K562 (cell line): Measurements from ENCODE around the gene DNAH9. TPM values are rescaled to one million over a fixed set of nuclear protein-coding genes. Genes with fewer than 3 reads are reported as not detected.

ENCODE experiments used
- BRD4 ChIP-seq: fragments of 200-600 bp; sonication (generic); IDR thresholded peaks from 2 replicates; pipeline ENCODE4 v1.6.1; 2017; ENCODE audit warnings: inconsistent platforms
- CBX1 ChIP-seq: sonication (generic); IDR thresholded peaks from 2 replicates; pipeline ENCODE4 v1.6.1; 2016; ENCODE audit warnings: antibody characterized with exemption, low read depth, mild to moderate bottlenecking
- CREB1 ChIP-seq, 2 experiments: sonication (generic) in 1 of 2; formaldehyde crosslinking in 1 of 2; IDR thresholded peaks; 2 replicates each; pipeline versions ENCODE4 v1.6.1 to v1.8.0; 2012 to 2022; ENCODE audit warnings: inconsistent platforms in 1 of 2, mild to moderate bottlenecking in 1 of 2, missing genetic modification reagents in 1 of 2, moderate library complexity in 1 of 2
- GTF2E2 ChIP-seq: fragments of 200-800 bp; sonication (Bioruptor generic); IDR thresholded peaks from 2 replicates; pipeline ENCODE4 v1.6.1; 2016; ENCODE audit warnings: missing genetic modification characterization, missing compliant biosample characterization
- HDAC3 ChIP-seq: fragments of 450-650 bp; IDR thresholded peaks from 2 replicates; pipeline ENCODE4 v1.6.1; 2018; ENCODE audit warnings: borderline replicate concordance, mild to moderate bottlenecking, moderate library complexity; ENCODE audit not compliant: partially characterized antibody
- MEF2A ChIP-seq: IDR thresholded peaks from 2 replicates; pipeline ENCODE4 v1.6.1; 2011; ENCODE audit warnings: low read depth, mild to moderate bottlenecking, low read length, moderate library complexity; ENCODE audit not compliant: control insufficient read depth
- NFE2 ChIP-seq: IDR thresholded peaks from 2 replicates; pipeline ENCODE4 v1.6.1; 2014; ENCODE audit warnings: antibody characterized with exemption, low read depth
- PHTF2 ChIP-seq: fragments of 250-450 bp; sonication (Bioruptor Pico); IDR thresholded peaks from 2 replicates; pipeline ENCODE4 v1.5.0; 2021; ENCODE audit warnings: mild to moderate bottlenecking
- TRIM24 ChIP-seq, 2 experiments: fragments of 450-650 bp; IDR thresholded peaks; 2 replicates each; pipeline ENCODE4 v1.6.1; 2016
- USF1 ChIP-seq: sonication (generic); formaldehyde crosslinking; IDR thresholded peaks from 2 replicates; pipeline ENCODE4 v1.9.0; 2022; ENCODE audit warnings: mild to moderate bottlenecking, missing genetic modification reagents
- ZBTB7A ChIP-seq: IDR thresholded peaks from 2 replicates; pipeline ENCODE4 v1.6.1; 2011; ENCODE audit warnings: low read depth, mild to moderate bottlenecking, low read length, moderate library complexity, borderline replicate concordance; ENCODE audit not compliant: control insufficient read depth
- ZNF609 ChIP-seq: sonication (generic); formaldehyde crosslinking; IDR thresholded peaks from 2 replicates; pipeline ENCODE4 v1.8.1; 2023; ENCODE audit warnings: missing genetic modification reagents, mild to moderate bottlenecking, borderline replicate concordance
- polyA plus RNA-seq, 8 experiments: library from polyadenylated mRNA; depleted of rRNA in 4 of 8; stranded (reverse) in 5 of 8; unstranded in 3 of 8; fragments of >200 nt; fragmentation: Nextera tagmentation in 2 of 8; fragmentation: Illumina TruSeq in 1 of 8; extraction: Ambion mirVana in 2 of 8; extraction: Trizol in 1 of 8; gene quantifications; 2 replicates each; pipeline versions ENCODE4 v1.2.1 to v1.2.3, GENCODE V29; 2011 to 2014; ENCODE audit warnings: inconsistent platforms in 1 of 8, missing spikeins in 1 of 8
- total RNA-seq, 7 experiments: library from RNA; depleted of rRNA in 6 of 7; stranded (reverse); fragments of >200 nt in 6 of 7; fragmentation: Illumina TruSeq in 2 of 7; extraction: Trizol in 2 of 7; gene quantifications; 2 replicates each; pipeline versions ENCODE4 v1.2.1 to v1.2.3, GENCODE V29; 2011 to 2021; ENCODE audit warnings: low replicate concordance in 1 of 7
- TF ChIP-seq, protein P1 (sequence below): fragments of 250-450 bp; sonication (Bioruptor Pico); IDR thresholded peaks from 2 replicates; pipeline ENCODE4 v1.9.0; 2021; ENCODE audit warnings: mild to moderate bottlenecking, inconsistent platforms
- TF ChIP-seq, protein P2 (sequence below): sonication (generic); formaldehyde crosslinking; IDR thresholded peaks from 2 replicates; pipeline ENCODE4 v1.8.1; 2023; ENCODE audit warnings: mild to moderate bottlenecking, missing genetic modification reagents

DNAH9 gene
- total and polyA plus RNA-seq, 9 of the 15 experiments (the other 6 are each of a cell fraction or from before 2014, with no cell fraction given) = not detected

DNA sequence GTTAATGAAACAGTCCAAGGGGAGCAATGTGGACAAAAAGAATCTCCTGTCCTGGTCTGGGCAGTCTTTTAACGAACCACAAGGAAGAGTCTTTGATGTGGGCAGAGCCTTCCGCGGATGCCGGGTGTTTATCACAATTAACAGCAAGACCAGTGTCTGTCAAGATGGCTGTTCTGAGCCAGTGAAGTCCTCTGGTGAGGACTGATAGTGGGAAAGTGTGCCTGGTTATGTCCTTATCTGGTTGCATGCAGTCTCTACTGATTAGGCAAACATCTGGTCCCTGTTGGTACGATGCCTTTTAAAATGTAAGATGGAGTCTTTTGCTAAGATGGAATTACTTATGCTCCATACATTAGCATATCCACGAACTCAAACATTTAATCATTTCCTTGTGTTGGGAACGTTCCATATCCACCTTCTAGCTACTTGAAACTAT is 310.5 kb downstream of the DNAH9 start (continued):
- TF ChIP-seq ZBTB7A (no peak), TRIM24 (IDR thresholded peaks at IDR 0.05) (peak; percentile 99), BRD4 (no peak), USF1 (CRISPR knock-in tag) (no peak), HDAC3 (peak; percentile 97), NFE2 (peak; percentile 50), GTF2E2 (tag) (no peak), MEF2A (no peak), ZNF609 (CRISPR knock-in tag) (peak; percentile 81), CREB1 (IDR thresholded peaks at IDR 0.05) (peak; percentile 64), CREB1 (CRISPR knock-in tag; IDR thresholded peaks at IDR 0.05) (no peak), CBX1 (no peak), PHTF2 (CRISPR knock-in tag) (0 out of 2 replicates have a peak, but pooled peaks have one; percentile 17)
- TF ChIP-seq, protein P1, sequence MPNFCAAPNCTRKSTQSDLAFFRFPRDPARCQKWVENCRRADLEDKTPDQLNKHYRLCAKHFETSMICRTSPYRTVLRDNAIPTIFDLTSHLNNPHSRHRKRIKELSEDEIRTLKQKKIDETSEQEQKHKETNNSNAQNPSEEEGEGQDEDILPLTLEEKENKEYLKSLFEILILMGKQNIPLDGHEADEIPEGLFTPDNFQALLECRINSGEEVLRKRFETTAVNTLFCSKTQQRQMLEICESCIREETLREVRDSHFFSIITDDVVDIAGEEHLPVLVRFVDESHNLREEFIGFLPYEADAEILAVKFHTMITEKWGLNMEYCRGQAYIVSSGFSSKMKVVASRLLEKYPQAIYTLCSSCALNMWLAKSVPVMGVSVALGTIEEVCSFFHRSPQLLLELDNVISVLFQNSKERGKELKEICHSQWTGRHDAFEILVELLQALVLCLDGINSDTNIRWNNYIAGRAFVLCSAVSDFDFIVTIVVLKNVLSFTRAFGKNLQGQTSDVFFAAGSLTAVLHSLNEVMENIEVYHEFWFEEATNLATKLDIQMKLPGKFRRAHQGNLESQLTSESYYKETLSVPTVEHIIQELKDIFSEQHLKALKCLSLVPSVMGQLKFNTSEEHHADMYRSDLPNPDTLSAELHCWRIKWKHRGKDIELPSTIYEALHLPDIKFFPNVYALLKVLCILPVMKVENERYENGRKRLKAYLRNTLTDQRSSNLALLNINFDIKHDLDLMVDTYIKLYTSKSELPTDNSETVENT (CRISPR knock-in tag) = no peak
- TF ChIP-seq, protein P2, sequence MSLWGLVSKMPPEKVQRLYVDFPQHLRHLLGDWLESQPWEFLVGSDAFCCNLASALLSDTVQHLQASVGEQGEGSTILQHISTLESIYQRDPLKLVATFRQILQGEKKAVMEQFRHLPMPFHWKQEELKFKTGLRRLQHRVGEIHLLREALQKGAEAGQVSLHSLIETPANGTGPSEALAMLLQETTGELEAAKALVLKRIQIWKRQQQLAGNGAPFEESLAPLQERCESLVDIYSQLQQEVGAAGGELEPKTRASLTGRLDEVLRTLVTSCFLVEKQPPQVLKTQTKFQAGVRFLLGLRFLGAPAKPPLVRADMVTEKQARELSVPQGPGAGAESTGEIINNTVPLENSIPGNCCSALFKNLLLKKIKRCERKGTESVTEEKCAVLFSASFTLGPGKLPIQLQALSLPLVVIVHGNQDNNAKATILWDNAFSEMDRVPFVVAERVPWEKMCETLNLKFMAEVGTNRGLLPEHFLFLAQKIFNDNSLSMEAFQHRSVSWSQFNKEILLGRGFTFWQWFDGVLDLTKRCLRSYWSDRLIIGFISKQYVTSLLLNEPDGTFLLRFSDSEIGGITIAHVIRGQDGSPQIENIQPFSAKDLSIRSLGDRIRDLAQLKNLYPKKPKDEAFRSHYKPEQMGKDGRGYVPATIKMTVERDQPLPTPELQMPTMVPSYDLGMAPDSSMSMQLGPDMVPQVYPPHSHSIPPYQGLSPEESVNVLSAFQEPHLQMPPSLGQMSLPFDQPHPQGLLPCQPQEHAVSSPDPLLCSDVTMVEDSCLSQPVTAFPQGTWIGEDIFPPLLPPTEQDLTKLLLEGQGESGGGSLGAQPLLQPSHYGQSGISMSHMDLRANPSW = no peak
